Fibroblast of villous mesenchyme (primary cell): ENCODE measurements around the gene CDH22. TPM values are rescaled to one million over a fixed set of nuclear protein-coding genes. Genes with fewer than 3 reads are reported as not detected.

ENCODE experiments used
- DNase-seq: peaks from one replicate; pipeline ENCODE4 v3.0.0-alpha.2; 2010; ENCODE audit warnings: low read depth
- H3K4me3 ChIP-seq: 2 replicates; pipeline ENCODE4 v1.5.1; 2011; ENCODE audit warnings: low read depth, mild to moderate bottlenecking, low read length
- CTCF ChIP-seq: IDR thresholded peaks from 2 replicates; pipeline ENCODE4 v1.5.1; 2012; ENCODE audit warnings: low read depth, mild to moderate bottlenecking, low read length; ENCODE audit not compliant: insufficient read depth
- total RNA-seq: library from RNA; depleted of rRNA; stranded (reverse); fragments of >200 nt; gene quantifications from 2 replicates; pipeline ENCODE4 v1.2.3, GENCODE V29; 2012

CDH22 gene
- total RNA-seq, 1 donor, result not detected

GRCh38 chr20:46277602-46278001 lies 30.7 kb downstream of the CDH22 start:
- DNase-seq, result no peak

GRCh38 chr20:46276531-46276930 lies 31.8 kb downstream of the CDH22 start:
- DNase-seq, result no peak
- TF ChIP-seq CTCF, result no peak
- H3K4me3 ChIP-seq, result no peak overlapping the region

More at GRCh38 chr20:46277602-46278001, 30.7 kb downstream of the CDH22 start:
- H3K4me3 ChIP-seq, result no peak overlapping the region
- TF ChIP-seq CTCF, result no peak

GRCh38 chr20:46275091-46275490 lies 33.2 kb downstream of the CDH22 start:
- no peak for DNase-seq
- no peak overlapping the region for H3K4me3 ChIP-seq
- TF ChIP-seq CTCF, result no peak

- no peak overlapping the region for H3K4me3 ChIP-seq
- TF ChIP-seq CTCF, result no peak
- DNase-seq, result no peak
Measured at GRCh38 chr20:46273717-46274116, 34.6 kb downstream of the CDH22 start.

GRCh38 chr20:46272389-46273047 lies 35.8 kb downstream of the CDH22 start:
- no peak for DNase-seq
- H3K4me3 ChIP-seq, result no peak overlapping the region
- TF ChIP-seq CTCF, result no peak

GRCh38 chr20:46270977-46271744 lies 37.1 kb downstream of the CDH22 start:
- H3K4me3 ChIP-seq, result no peak overlapping the region
- TF ChIP-seq CTCF, result no peak
- no peak for DNase-seq
